Vagina (tissue), 2 donors: ENCODE results near the gene ZNF775. TPM values are rescaled to one million over a fixed set of nuclear protein-coding genes. Genes with fewer than 3 reads are reported as not detected.

Experiments used
- DNase-seq, 2 donors: peaks; one replicate each; pipeline ENCODE4 v3.0.0-alpha.2; 2017; ENCODE audit errors: extremely low spot score in 2 of 2
- H3K27ac ChIP-seq: fragments of 200-600 bp; sonication (generic); one replicate; pipeline ENCODE4 v1.5.1; 2019
- H3K27me3 ChIP-seq: fragments of 200-600 bp; sonication (generic); one replicate; pipeline ENCODE4 v1.5.1; 2019
- H3K36me3 ChIP-seq, 2 donors: fragments of 200-600 bp; sonication (generic); one replicate each; pipeline ENCODE4 v1.5.1; 2017 to 2019
- H3K4me1 ChIP-seq: fragments of 200-600 bp; sonication (generic); one replicate; pipeline ENCODE4 v1.5.1; 2019
- H3K4me3 ChIP-seq, 2 donors: fragments of 200-600 bp; sonication (generic); 1 replicate in 1 of 2; 2 replicates in 1 of 2; pipeline ENCODE4 v1.5.1; 2016 to 2019
- H3K9me3 ChIP-seq: fragments of 200-600 bp; sonication (generic); one replicate; pipeline ENCODE4 v1.5.1; 2019
- CTCF ChIP-seq, 3 experiments: fragments of 450-650 bp in 2 of 3; fragments of 200-600 bp in 1 of 3; sonication (generic) in 1 of 3; IDR thresholded peaks; one replicate each; pipeline ENCODE4 v1.5.1; 2017 to 2019; ENCODE audit warnings: antibody characterized with exemption in 3 of 3, mild to moderate bottlenecking in 2 of 3, moderate library complexity in 2 of 3
- POLR2A ChIP-seq, 2 donors: fragments of 450-650 bp; IDR thresholded peaks; one replicate each; pipeline ENCODE4 v1.6.1; 2017; ENCODE audit warnings: antibody characterized with exemption in 2 of 2, mild to moderate bottlenecking in 2 of 2, moderate library complexity in 2 of 2
- POLR2AphosphoS5 ChIP-seq, 2 donors: sonication (generic); formaldehyde crosslinking; IDR thresholded peaks; one replicate each; pipeline ENCODE4 v1.9.0; 2017; ENCODE audit warnings: antibody characterized with exemption in 2 of 2, mild to moderate bottlenecking in 2 of 2, low read depth in 1 of 2; ENCODE audit not compliant: insufficient read depth in 1 of 2
- intact Hi-C: fragments of 100-400 bp; cut with DNase I; formaldehyde crosslinking; loops from one replicate; pipeline ENCODE4 v1.15.1; 2023
- total RNA-seq: library from RNA; depleted of rRNA; stranded (reverse); fragments of >200 nt; gene quantifications from one replicate; pipeline ENCODE4 v1.2.3, GENCODE V29; 2016

ZNF775 gene
- total RNA-seq, 1 donor from 2014 or later = 4.4 TPM

- Histone ChIP-seq H3K27me3 (no peaks in the 10 kb centered on the region), H3K4me3 (no peak overlapping the region), H3K9me3 (no peaks in the 10 kb centered on the region), H3K36me3 (peaks cover 0 to 12% of the 10 kb centered on the region in 2 donors), H3K27ac (no peak overlapping the region), H3K4me1 (peaks cover 13% of the 10 kb centered on the region)
- TF ChIP-seq POLR2AphosphoS5 (IDR thresholded peaks at IDR 0.05; ENCODE audit: insufficient read depth in 1 of 2, low read depth in 1 of 2) (no peak), CTCF (IDR thresholded peaks at IDR 0.05) (no peak), POLR2A (IDR thresholded peaks at IDR 0.05) (no peak)
- intact Hi-C loops = no loop called here
- DNase-seq = no peak
Measured at GRCh38 chr7:150400008-150400787, 21.1 kb downstream of the ZNF775 start.

GRCh38 chr7:150400788-150401423 is 21.8 kb downstream of the ZNF775 start:
- no peak for TF ChIP-seq CTCF (IDR thresholded peaks at IDR 0.05)
- TF ChIP-seq POLR2A (IDR thresholded peaks at IDR 0.05) = no peak
- TF ChIP-seq POLR2AphosphoS5 (IDR thresholded peaks at IDR 0.05; ENCODE audit: insufficient read depth in 1 of 2, low read depth in 1 of 2) = no peak
- Histone ChIP-seq H3K36me3 (peaks cover 0 to 12% of the 10 kb centered on the region in 2 donors), H3K27me3 (no peaks in the 10 kb centered on the region), H3K9me3 (no peaks in the 10 kb centered on the region), H3K4me3 (no peak overlapping the region), H3K4me1 (peaks cover 16% of the 10 kb centered on the region), H3K27ac (no peak overlapping the region)
- no peak for DNase-seq
- intact Hi-C loops = no loop called here

GRCh38 chr7:150401424-150401790 is 22.3 kb downstream of the ZNF775 start:
- H3K4me3 ChIP-seq = no peak overlapping the region
- H3K27me3 ChIP-seq = no peaks in the 10 kb centered on the region
- TF ChIP-seq CTCF (IDR thresholded peaks at IDR 0.05) (no peak), POLR2A (IDR thresholded peaks at IDR 0.05) (no peak), POLR2AphosphoS5 (IDR thresholded peaks at IDR 0.05; ENCODE audit: insufficient read depth in 1 of 2, low read depth in 1 of 2) (no peak)
- DNase-seq = no peak
- H3K4me1 ChIP-seq = peaks cover 21% of the 10 kb centered on the region
- H3K36me3 ChIP-seq = peaks cover 0 to 11% of the 10 kb centered on the region in 2 donors
- no peak overlapping the region for H3K27ac ChIP-seq
- H3K9me3 ChIP-seq = no peaks in the 10 kb centered on the region
- intact Hi-C loops = no loop called here

DNA sequence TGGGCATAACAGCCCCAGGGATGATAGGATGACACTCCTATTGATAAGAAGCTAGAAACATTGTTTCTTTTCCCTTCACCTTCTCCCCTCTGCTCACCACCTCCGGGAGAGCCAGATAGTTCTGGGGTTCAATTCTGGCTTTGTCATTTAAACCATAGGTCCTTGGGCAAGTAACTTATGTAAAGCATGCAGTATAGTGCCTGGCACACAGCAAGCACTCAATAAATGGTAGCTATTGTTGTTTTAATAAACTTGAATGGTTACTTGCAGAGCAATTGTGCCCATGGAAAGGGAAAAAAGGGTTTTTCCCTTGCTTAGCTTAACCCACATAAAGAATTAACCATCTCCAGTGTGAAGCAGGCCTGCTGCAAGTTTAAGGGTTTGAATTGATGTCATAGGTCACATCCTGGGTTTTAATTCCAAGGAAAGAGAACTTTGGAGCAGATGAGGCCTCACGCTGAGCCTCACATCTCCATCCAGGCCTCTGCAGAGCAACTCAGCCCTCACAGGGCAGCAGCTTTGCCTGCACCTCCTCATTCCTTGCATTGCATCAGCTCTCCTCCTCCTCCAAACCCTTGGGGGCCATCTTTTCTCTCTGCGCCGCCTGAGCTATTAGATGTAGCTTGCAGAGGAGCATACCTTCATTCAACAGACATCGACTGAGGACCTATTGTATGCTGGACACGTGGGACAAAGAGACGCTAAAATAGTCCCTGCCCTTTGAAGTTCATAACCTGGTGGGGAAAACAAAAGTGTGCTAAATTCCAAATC is 22.9 kb downstream of the ZNF775 start:
- no peaks in the 10 kb centered on the region for H3K27me3 ChIP-seq
- no peaks in the 10 kb centered on the region for H3K9me3 ChIP-seq
- no peak for DNase-seq
- intact Hi-C loops = no loop called here
- peaks cover 25% of the 10 kb centered on the region for H3K4me1 ChIP-seq
- H3K27ac ChIP-seq = no peak overlapping the region
- H3K36me3 ChIP-seq = peaks cover 0 to 7% of the 10 kb centered on the region in 2 donors
- no peak overlapping the region for H3K4me3 ChIP-seq
- TF ChIP-seq POLR2AphosphoS5 (IDR thresholded peaks at IDR 0.05; ENCODE audit: insufficient read depth in 1 of 2, low read depth in 1 of 2) = no peak
- no peak for TF ChIP-seq POLR2A (IDR thresholded peaks at IDR 0.05)
- TF ChIP-seq CTCF (IDR thresholded peaks at IDR 0.05) = no peak
